HK-2 (cell line): ENCODE measurements around the gene SPEM3.

Source experiments
- DNase-seq: peaks from one replicate; pipeline ENCODE4 v3.0.0-alpha.2; 2018; ENCODE audit not compliant: unreplicated experiment

SPEM3 gene

GRCh38 chr17:7403977-7404736, 24.5 kb upstream of the SPEM3 start, which contains the start of gene TMEM256:
Gene TMEM256 (minus strand): TSS chr17:7404097. CDS start chr17:7404084, 13 bp downstream.
- peak; percentile 99 for DNase-seq

DNA sequence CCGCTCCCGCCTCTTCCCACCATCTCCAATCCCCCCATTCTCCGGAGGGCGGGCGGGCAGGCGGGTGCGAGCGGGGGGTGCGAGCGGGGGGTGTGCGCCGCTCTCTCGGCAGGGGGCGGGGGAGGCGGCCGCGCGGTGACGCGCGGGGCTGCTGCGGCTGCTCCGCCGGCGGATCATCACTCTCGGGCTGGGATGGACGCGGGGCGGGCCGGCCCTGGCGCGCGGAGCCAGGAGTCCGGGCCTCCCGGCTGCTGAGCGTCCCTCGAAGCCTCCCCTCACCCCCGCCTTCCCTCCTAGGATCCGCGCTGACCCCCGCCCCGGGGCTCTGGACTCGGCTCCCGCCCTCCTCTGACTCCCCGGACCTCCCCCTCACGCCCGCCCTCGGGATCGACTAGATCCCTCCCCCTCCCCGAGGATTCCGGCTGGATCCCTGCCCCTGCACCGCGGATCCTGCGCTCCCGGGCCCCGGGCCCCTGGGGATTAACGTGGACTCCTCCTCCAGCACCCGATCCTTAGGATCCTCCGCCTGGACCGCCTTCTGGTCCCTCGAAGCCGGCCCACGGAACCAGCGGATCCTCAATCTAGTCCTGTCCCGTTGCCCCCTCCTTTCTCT, 23.8 kb upstream of the SPEM3 start:
- peak; percentile 53 for DNase-seq

- DNase-seq, result no peak
Observed at GRCh38 chr17:7405350-7406234, 23.1 kb upstream of the SPEM3 start.

GRCh38 chr17:7406235-7406825, 22.3 kb upstream of the SPEM3 start:
- no peak for DNase-seq

- DNase-seq, result no peak
Observed at GRCh38 chr17:7407082-7407481, 21.6 kb upstream of the SPEM3 start.

GRCh38 chr17:7407485-7408251, 21.0 kb upstream of the SPEM3 start, which contains the start of gene NLGN2:
Gene NLGN2 (plus strand): TSS chr17:7407845. CDS start chr17:7408256, 411 bp downstream.
- no peak for DNase-seq

DNA sequence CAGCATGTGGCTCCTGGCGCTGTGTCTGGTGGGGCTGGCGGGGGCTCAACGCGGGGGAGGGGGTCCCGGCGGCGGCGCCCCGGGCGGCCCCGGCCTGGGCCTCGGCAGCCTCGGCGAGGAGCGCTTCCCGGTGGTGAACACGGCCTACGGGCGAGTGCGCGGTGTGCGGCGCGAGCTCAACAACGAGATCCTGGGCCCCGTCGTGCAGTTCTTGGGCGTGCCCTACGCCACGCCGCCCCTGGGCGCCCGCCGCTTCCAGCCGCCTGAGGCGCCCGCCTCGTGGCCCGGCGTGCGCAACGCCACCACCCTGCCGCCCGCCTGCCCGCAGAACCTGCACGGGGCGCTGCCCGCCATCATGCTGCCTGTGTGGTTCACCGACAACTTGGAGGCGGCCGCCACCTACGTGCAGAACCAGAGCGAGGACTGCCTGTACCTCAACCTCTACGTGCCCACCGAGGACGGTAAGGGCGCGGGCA, 20.4 kb upstream of the SPEM3 start:
- no peak for DNase-seq

- DNase-seq, result no peak
Observed at GRCh38 chr17:7408863-7409262, 19.8 kb upstream of the SPEM3 start.

DNA sequence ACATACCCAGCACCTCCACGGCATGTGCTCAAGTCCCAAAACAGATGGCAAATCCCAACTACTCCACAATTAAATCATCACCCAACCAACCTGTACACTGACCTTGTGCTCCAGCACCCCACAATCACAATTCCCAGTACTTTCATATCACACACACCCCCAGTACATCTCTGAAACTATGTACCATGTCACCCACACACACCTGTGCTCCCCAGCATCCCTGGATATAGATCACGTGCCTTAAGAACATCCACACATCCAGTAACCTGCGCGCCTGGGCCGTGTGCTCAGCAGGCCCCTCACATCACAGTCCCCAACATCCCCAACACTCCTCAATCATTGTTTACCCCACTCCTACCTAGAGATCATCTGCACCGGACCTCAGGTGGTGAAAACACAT, 18.9 kb upstream of the SPEM3 start:
- DNase-seq, result no peak

DNA sequence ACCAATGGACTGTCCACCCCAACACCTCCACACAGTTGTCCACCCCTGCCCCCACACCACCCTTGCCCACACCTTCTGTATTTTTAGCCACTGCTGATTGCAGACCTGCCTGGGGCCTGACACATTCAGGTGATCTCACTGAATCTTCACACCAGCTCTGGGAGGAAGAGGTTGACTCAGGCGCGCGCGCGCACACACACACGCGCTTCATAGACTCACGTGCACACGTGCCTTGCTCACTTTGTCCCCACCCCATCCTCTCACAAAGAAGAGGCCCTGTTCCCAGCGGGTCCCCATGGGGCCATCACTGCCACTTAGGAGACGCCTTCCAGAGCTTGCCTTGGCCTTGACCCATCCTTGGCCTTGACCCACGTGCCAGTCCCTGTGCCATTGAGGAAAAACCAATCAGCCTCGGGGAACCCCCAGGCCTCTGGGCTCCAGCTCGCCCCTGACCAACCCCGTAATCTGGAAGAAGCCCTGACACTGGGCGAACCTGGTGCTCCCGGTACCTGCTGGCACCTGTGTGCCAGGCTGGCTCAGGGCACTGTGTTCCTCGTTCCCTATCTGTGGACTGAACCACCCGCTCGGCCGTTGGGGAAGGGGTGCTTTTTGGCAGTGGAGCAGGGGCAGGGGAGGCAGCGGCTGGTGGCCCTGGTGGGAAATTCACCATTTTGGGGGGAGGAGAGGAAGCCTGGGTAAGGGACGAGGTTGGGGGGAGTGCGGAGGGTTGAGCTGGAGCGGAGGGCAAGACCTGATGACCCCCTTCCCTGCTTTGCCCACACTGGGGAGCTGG, 17.8 kb upstream of the SPEM3 start:
- no peak for DNase-seq

GRCh38 chr17:7411427-7411750, 17.3 kb upstream of the SPEM3 start:
- DNase-seq, result no peak

GRCh38 chr17:7413346-7413985, 15.2 kb upstream of the SPEM3 start:
- DNase-seq, result no peak

GRCh38 chr17:7414837-7415236, 13.8 kb upstream of the SPEM3 start:
- DNase-seq, result no peak

DNA sequence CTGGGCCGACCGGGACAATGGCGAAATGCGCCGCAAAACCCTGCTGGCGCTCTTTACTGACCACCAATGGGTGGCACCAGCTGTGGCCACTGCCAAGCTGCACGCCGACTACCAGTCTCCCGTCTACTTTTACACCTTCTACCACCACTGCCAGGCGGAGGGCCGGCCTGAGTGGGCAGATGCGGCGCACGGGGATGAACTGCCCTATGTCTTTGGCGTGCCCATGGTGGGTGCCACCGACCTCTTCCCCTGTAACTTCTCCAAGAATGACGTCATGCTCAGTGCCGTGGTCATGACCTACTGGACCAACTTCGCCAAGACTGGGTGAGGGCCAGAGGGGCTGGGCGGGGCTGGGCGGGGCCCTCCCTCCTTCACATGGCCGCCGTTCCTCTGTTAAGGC, 12.9 kb upstream of the SPEM3 start:
- no peak for DNase-seq

- no peak for DNase-seq
Observed at GRCh38 chr17:7416323-7416722, 12.3 kb upstream of the SPEM3 start.

GRCh38 chr17:7417056-7417655, 11.5 kb upstream of the SPEM3 start:
- no peak for DNase-seq

DNA sequence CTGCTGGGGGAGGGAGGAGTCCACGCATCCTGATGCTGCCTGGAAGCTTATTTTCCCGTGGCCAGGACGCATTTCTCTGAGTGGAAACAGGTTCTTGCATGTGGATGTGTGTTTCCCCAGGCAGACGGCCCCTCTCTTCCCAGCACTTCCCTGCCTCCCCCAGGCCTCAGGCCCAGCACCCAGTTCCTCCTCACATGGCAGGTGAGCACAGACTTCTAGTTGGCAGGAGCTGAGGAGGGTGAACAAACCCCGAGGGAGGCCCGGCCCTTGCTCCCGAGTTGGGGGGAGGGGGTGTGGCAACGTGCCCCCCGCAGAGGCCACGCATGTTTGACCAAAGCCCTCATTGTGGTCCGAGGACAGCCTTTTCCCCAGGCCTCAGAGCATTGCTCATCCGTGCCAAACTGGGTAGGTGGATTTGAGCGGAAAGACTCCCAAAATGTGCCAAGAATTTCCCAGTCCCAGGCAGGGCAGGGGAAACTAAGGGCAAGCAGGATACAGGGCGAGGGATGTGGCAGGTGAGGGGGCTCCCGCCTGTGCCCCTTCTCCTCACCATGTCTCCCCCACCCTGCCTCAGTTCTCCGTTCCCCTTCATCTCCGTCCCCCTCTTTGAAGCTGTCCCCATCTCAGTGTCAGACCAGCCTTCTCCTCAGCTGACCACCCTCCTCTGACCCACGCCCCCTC, 10.0 kb upstream of the SPEM3 start:
- DNase-seq, result no peak

DNA sequence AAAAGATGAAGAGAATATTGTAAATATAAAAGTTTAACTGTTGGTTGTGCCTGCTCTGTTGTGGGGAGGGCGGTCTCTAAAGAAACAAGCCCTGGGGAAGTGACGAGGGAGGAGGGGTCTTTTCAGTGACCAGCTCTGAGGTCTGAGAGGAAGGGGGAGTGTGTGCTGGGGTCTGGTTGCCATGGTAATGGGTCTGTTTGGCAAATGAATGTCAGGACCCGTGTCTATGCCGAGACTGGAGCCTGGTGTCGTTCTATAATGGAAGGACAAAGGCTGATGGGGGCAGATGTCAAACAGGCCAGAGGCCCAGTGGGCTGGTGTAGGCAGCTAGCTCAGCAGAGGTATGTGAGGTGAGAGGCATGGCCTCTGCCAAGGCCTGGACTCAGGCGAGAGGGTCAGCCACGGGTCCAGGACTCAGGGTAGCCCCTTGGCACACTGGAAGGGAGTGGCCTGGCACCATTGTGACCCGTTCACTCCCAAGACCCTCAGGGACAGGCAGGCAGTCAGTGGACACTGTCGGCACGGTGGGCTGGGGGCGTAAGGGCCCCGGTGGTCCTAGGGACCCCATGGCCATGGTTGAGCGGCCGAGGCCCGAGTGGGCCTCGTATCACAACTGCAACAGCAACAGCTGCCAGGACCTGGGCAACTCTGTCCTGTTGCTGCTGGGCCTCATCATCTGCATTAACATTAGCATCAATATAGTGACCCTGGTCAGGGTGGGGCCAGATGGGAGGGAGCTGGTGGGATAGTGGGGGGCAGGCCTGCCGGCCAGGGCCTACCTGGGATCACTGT, 8.6 kb upstream of the SPEM3 start, which contains the start of gene SPEM1:
Gene SPEM1 (plus strand): TSS at position 506 of the 792 bp plus-strand sequence. CDS start 61 bp downstream, at position 567.
- no peak for DNase-seq
